Measurements from ENCODE around the gene EPAS1.

The EPAS1 gene

DNA sequence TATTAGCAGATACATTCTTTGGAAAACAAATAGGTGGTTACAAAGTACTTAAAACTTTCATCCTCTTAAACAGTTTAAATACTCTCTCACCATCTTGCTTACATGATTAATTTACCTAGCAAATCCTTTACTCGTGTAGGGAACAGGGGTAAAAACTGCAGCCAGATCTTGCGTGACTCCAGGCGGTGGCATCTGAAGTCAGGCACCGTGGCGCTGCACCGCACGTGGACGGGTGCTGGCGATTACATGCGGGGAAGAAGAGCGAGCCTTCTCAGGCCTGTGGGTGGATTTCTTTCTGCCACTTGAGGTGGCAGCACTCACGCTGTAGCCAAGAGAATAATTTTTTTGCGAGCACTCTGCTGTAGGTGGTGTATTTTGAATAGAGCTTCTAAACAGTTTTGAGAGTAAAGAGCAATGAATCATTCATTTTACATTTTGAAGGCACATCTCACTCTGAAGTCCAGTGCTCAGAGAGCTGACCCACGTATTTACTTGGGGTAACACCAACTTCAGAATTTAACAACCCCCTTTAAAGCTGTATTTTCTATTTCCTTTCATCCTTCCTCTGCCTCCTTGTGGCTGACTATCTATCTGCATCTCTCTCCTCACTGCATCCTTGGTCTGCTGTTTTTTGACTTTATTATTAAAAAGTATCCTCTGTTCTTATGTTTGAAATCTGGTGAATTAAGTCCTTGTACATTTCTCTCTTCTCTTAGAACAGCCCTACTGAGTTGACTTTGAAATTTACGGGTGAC lies 68.9 kb downstream of the EPAS1 start:
- no peak for DNase-seq

GRCh38 chr2:46366668-46367052 lies 69.5 kb downstream of the EPAS1 start:
- no peak for DNase-seq

GRCh38 chr2:46367286-46367685 lies 70.1 kb downstream of the EPAS1 start:
- DNase-seq: no peak

- DNase-seq: no peak
These were observed 71.2 kb downstream of the EPAS1 start for GRCh38 chr2:46368401-46368800.

- peak in 1 of 2 donors; percentile 38 for DNase-seq
These were observed 72.6 kb downstream of the EPAS1 start for GRCh38 chr2:46369783-46370182.

GRCh38 chr2:46371854-46372253 lies 74.6 kb downstream of the EPAS1 start:
- no peak for DNase-seq

DNA sequence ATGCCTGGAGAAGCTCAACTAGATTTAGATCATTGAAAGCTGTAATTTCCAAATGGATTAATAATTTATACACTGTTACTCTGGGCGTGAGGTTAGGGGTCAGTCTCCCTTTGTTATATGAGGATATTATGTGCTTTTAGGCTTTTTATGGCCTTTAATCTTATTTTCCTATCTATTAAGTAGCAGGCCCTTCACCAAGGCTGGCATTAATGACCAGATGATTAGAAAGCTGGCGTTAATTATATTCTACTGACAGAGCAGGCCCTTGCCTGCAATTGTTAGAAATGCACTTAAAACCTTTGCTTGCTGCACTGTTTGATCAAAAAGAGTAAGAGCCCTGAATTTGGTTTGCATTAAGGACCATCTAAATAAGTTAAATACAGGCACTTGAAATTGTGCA lies 75.3 kb downstream of the EPAS1 start:
- DNase-seq: no peak

DNA sequence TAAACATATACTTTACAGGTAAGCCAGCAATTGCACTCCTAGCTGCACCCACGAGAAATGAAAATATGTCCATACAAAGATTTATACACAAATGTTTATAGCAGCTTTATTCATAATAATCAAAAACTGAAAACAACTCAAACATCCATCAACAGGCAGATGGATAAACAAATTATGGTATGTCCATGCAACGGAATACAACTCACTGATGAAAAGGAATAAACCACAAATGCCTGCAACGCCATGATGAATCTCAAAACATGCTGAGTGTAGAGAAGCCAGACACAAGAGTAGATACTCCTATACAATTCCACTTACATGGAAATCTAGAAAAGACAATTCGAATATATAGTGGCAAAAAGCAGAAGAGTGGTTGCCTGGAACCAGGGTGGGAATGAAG lies 76.0 kb downstream of the EPAS1 start:
- DNase-seq: no peak

GRCh38 chr2:46375566-46376125 lies 78.4 kb downstream of the EPAS1 start:
- no peak for DNase-seq

DNA sequence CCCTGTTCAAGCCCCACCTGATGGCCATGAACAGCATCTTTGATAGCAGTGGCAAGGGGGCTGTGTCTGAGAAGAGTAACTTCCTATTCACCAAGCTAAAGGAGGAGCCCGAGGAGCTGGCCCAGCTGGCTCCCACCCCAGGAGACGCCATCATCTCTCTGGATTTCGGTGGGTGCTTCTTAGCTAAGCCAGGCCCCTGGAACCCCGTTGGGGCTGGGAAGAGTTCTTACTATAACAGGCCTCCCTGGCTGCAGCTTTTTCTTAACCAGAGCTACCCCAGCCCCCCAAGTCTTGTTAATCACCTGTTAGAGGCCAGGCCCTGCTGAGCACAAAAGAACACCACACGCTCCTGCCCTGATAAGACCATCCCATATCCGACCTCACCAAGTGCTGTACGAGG lies 79.4 kb downstream of the EPAS1 start:
- DNase-seq: no peak

GRCh38 chr2:46377101-46377581 lies 79.9 kb downstream of the EPAS1 start:
- DNase-seq: no peak

DNA sequence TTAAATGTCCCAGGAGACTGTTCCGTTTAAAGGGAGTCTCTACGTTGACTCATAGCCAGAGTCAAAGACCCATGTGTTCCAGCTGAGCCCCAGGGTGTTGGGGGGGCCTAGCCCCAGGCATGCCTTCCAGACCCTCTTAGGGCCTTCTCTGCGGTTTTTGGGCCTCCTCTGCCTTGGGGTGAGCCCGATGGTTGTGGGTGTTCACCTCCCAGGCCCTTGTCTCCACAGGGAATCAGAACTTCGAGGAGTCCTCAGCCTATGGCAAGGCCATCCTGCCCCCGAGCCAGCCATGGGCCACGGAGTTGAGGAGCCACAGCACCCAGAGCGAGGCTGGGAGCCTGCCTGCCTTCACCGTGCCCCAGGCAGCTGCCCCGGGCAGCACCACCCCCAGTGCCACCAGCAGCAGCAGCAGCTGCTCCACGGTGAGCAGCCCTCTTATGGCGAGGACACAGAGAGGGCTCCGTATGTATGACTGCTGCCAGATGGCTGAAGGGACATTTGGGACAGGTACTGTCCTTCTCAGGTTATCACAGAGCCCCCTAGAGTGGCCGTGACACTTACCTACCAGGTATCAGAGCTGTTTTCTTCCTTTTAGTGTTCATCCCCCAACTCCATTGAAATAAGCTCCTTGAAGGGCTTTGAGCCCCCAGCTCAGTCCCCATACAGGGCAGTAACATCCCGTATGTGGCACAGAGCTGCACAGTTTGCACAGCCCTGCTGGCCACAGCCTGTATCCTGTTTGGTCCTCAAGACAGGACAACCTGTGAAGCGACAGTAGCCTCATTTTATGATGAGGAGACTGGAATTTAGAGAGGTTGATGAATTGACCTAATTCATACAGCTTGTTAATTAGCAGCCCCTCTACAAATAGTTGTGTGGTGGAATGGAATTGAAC lies 80.7 kb downstream of the EPAS1 start:
- no peak for DNase-seq

DNA sequence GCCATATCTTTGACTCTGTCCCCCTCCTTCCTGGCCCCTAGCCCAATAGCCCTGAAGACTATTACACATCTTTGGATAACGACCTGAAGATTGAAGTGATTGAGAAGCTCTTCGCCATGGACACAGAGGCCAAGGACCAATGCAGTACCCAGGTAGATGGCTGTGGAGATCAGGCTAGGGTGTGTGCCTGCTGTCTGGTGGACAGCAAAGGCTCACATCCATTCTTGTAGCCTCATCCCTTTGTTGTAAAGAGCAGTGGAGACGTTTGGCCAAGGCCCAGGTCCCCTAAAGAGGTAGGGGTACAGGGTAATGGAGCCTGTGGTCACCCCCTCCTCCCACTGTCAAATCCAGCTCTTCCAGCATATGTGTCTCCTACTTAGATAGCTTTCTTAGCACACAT lies 81.4 kb downstream of the EPAS1 start:
- no peak for DNase-seq

- DNase-seq: peak; percentile 72 to 86
These were observed 82.2 kb downstream of the EPAS1 start for GRCh38 chr2:46379213-46380037.

DNA sequence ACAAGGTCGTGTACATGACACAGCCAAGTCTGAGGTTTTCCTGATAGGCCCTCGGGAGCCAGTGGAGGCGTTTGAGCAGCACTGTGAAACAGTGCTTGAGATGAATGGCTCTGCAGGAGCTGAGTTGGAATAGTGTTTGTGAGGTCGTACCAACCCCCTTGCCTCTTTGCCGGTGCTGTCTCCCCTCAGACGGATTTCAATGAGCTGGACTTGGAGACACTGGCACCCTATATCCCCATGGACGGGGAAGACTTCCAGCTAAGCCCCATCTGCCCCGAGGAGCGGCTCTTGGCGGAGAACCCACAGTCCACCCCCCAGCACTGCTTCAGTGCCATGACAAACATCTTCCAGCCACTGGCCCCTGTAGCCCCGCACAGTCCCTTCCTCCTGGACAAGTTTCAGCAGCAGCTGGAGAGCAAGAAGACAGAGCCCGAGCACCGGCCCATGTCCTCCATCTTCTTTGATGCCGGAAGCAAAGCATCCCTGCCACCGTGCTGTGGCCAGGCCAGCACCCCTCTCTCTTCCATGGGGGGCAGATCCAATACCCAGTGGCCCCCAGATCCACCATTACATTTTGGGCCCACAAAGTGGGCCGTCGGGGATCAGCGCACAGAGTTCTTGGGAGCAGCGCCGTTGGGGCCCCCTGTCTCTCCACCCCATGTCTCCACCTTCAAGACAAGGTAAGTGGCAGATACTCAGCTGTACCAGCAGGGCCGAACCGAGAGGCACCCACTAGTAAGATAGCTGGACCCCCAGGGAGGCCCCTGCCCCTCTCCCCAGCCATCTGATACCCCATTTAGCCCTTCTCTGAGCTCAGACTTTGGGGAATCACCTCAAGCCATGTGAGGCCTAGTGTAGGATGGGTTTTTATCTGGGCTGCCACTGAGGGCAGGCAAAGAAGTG lies 83.1 kb downstream of the EPAS1 start:
- no peak for DNase-seq

DNA sequence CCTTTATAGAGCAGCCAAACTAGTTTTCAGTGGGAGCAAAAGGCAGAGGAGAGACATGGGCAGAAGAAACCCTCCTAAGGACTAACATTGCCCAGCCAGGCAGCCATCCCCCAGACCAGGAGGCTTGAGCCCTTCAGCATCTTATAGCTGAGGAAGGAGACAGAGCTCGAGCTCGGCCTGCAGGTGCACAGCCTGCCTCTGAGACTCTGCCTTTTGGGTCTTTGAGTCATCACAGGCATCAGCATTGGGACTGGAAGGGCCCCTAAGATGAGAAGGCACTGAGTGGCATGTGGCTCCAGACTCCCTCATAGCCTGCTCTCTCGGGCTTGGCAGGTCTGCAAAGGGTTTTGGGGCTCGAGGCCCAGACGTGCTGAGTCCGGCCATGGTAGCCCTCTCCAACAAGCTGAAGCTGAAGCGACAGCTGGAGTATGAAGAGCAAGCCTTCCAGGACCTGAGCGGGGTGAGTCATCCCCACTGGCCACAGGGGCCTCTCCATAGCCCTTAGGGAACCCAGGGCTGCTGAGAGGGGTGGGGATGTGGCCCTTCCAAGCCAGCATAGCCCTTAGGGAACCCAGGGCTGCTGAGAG lies 84.1 kb downstream of the EPAS1 start:
- no peak for DNase-seq

DNA sequence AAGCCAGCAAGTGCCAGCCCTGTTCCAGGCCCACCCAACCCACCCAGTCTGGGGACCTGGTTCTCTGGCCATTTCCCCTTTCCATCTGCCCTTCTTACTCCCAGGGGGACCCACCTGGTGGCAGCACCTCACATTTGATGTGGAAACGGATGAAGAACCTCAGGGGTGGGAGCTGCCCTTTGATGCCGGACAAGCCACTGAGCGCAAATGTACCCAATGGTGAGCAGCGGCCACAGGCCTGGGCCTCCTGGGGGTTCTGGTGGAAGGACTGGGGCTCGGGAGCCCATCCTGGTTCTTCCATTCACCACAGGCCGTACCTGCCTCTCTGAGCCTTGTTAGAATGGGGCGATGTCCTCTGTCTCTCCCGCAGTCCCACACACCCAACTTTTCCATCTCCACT lies 84.7 kb downstream of the EPAS1 start:
- DNase-seq: no peak

GRCh38 chr2:46382331-46383112 lies 85.3 kb downstream of the EPAS1 start:
- no peak for DNase-seq

DNA sequence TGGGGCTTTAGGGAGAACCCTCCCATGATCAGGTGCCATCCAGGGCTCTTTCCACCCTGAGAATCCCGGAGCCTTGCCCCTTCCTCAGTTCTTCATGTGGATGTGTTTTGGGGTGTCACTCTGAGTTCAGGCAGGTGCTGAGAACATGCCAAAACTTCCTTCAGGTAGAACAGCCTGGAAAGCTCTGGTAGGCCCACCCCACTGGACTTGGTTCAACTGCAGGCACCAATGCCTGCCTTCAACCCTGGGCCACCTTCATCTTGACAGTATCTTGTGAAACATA lies 85.8 kb downstream of the EPAS1 start:
- no peak for DNase-seq

DNA sequence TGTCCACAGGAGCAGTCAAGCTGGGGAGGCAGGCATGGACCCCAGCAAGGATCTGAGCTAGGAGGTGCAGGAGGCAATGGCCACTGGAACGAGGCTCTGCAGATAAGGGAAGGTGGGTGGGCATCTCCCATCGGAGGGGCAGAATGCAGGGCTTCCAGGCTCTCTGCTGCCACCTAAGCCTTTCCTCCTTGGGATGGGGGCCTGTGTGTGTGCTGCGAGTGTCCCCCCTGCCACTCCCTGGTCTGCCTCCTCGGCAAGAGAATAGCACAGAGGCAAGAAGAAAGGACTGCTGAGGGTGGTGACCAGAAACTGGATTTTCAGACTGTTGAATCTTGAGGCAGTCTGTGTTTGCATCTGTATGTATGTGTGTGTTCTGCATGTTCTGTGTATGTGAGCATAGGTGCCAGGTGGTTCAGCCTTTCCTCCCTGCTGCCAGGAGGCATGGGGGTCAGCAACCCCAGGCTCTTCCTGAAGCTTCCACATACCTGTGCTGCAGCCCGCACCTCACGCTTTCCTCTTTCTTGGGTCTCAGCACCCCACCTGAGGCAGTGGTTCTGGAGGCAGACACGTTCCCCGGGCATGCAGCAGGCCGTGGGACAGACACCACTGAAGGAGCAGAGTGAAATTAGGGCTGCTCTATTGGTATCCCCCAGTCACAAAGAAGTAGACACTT lies 86.7 kb downstream of the EPAS1 start:
- no peak for DNase-seq

Measured in inflammatory macrophage (primary cell).